ENCODE results near the gene PTDSS2.

- TF ChIP-seq EZH2phosphoT487 (IDR thresholded peaks at IDR 0.05; ENCODE audit: borderline replicate concordance, low read length) (no peak), CTCF (IDR thresholded peaks at IDR 0.05; ENCODE audit: low read depth, low read length, poor library complexity, severe bottlenecking) (no peak)
Observed at GRCh38 chr11:468493-468892, 18.4 kb downstream of the PTDSS2 start.

Measured in DOHH2 (cell line).